Coronary artery (tissue), 2 donors: ENCODE data around the gene TBC1D7.

ENCODE experiments used
- DNase-seq: peaks from one replicate; pipeline ENCODE4 v3.0.0-alpha.2; 2017; ENCODE audit warnings: low spot score
- H3K27ac ChIP-seq, 2 donors: fragments of 200-600 bp; sonication (generic); one replicate each; pipeline ENCODE4 v1.5.1; 2016 to 2019
- H3K4me3 ChIP-seq: fragments of 200-600 bp; sonication (generic); 2 replicates; pipeline ENCODE4 v1.5.1; 2016; ENCODE audit warnings: mild to moderate bottlenecking, moderate library complexity
- TF ChIP-seq, protein P1 (sequence below): fragments of 200-600 bp; sonication (generic); IDR thresholded peaks from one replicate; pipeline ENCODE4 v1.5.1; 2019; ENCODE audit warnings: antibody characterized with exemption

TBC1D7 gene

DNA sequence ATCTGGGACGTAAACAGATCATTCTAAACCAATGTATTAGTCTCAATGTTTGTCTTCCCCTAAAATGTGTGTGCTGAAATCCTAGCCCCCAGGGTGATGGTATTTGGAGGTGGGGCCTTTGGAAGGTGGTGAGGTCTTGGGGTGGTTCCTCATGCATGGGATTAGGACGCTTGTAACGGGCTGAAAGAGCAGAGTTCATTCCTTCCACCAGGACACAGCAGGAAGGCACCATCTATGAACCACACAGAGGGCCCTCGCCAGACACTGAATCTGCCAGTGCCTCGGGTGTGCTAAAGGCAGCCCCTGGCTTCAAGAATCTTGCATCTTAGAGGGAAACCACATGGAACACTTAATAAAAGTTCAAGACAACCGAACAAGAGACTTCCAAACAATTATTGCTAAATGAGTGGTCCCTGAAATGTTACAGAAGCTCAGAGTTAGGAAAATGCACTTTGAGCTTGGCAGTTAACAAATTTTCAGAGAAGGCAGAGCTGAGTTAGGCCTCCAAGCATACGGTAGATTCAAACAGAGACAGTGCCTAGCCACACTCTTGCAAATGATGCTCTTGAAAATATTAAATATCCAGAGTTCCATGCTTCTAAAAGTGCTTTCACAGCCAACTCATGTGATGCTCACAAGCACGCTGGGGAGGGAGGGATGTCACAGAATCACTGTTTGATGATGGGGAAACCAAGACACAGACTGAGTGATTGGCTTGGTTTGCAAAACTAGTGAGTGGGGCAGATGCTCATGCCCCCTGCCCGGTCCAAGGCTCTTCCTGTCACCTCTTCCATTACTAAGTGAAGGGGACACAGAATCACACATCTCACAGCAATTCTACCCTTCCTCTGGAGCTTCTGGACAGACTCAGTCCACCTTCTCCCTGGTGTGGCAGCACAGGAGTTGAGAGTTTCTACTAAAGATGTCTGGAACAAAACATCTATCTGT lies 27.4 kb downstream of the TBC1D7 start:
- no peak overlapping the region for H3K27ac ChIP-seq
- TF ChIP-seq, protein P1, sequence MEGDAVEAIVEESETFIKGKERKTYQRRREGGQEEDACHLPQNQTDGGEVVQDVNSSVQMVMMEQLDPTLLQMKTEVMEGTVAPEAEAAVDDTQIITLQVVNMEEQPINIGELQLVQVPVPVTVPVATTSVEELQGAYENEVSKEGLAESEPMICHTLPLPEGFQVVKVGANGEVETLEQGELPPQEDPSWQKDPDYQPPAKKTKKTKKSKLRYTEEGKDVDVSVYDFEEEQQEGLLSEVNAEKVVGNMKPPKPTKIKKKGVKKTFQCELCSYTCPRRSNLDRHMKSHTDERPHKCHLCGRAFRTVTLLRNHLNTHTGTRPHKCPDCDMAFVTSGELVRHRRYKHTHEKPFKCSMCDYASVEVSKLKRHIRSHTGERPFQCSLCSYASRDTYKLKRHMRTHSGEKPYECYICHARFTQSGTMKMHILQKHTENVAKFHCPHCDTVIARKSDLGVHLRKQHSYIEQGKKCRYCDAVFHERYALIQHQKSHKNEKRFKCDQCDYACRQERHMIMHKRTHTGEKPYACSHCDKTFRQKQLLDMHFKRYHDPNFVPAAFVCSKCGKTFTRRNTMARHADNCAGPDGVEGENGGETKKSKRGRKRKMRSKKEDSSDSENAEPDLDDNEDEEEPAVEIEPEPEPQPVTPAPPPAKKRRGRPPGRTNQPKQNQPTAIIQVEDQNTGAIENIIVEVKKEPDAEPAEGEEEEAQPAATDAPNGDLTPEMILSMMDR: no peak
- no peak overlapping the region for H3K4me3 ChIP-seq
- DNase-seq: no peak

- Histone ChIP-seq H3K27ac (no peak overlapping the region), H3K4me3 (no peak overlapping the region)
- TF ChIP-seq, protein P1: no peak
- DNase-seq: no peak
Measured at GRCh38 chr6:13299918-13300317, 28.4 kb downstream of the TBC1D7 start.

DNA sequence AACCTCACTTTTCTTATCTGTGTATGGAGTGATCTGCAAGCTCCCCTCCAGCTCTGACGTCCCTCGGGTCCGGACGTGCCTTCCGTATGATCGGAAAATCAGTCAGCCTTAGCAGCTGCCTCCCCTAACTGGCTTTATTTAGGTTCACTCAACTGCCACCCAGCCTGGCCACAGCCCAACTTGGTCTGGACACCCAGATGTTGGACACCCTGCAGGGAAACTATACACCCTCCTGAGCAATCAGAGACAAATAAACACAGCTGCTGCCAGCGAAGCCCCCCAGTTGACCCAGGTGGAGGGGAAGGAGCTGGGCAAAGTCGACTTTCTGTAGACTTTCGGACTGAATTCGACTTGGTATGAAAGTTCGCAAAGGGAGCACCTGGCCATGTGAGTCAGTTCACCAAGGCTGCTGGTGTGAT lies 28.9 kb downstream of the TBC1D7 start:
- TF ChIP-seq, protein P1: no peak
- DNase-seq: no peak
- Histone ChIP-seq H3K27ac (no peak overlapping the region), H3K4me3 (no peak overlapping the region)

DNA sequence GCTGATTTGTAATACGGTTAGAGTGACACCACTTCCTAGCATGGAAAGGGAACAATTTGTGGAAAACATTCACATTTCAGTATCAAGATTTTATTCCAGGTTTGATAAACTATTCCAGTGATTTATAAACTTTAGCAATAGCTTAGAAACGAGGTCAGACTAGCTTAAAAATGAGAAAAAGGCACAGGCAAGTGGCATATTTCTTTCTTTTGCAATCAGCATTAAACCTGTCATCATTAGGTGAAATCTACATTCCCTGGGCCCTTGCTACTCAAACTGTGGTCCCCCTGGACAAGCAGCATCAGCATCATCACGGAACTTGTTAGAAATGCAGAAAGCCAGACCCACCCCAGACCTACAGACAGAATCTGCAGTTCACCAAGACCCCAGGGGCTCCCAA lies 29.9 kb downstream of the TBC1D7 start:
- TF ChIP-seq, protein P1: no peak
- Histone ChIP-seq H3K4me3 (no peak overlapping the region), H3K27ac (no peak overlapping the region)
- DNase-seq: no peak

GRCh38 chr6:13297391-13297790 lies 30.9 kb downstream of the TBC1D7 start:
- H3K4me3 ChIP-seq: no peak overlapping the region
- TF ChIP-seq, protein P1: no peak
- DNase-seq: no peak
- H3K27ac ChIP-seq: no peak overlapping the region

DNA sequence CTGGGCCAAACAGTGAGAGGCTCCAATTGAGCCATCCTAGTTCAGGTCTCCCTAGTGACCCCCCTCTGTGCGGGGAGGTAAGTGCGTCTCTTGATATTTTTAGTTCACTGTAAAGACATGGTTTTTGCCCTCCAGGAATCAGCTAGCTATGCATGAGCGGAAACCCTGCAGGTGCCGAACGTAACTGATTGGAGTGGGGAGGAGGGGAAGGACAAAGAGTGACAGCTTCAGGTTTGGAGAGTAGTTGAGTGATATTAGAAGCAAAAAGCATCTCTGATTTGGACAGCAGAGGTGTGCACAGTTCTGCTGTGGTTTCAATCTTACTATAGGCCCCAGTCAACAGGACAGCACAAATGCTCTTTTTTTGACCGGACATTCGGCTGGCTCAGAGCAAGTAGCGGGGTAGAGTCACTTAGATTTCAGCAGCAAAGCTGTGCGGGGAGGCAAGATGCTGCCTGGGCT lies 31.8 kb downstream of the TBC1D7 start:
- H3K27ac ChIP-seq: no peak overlapping the region
- H3K4me3 ChIP-seq: no peak overlapping the region
- DNase-seq: no peak
- TF ChIP-seq, protein P1: no peak

DNA sequence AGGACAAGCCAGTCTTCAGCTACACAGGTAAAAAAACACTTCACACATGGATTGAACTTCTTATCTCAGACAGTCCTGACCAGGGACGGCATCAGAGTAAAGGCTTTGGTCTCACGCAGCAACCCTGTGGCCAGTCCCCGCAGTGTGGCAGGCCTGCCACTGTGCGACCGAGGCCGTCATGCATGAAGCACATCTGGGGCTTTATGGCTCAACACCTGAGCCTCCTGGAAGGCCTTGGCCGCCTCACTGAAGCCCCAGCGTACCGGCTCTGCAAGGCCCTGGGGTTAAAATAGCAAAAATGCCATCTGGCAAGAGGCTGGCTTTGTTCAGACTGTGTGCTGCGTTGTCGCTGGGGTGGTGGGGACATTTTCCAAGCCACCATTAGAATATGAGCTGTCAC lies 32.8 kb downstream of the TBC1D7 start:
- H3K4me3 ChIP-seq: no peak overlapping the region
- TF ChIP-seq, protein P1: no peak
- DNase-seq: no peak
- H3K27ac ChIP-seq: no peak overlapping the region
